GM19193 (cell line): Measurements from ENCODE around the gene DOCK10.

Experiments
- POLR2A ChIP-seq: IDR thresholded peaks from 4 replicates; pipeline ENCODE4 v1.6.1; 2011; ENCODE audit not compliant: insufficient read depth, insufficient read length; ENCODE audit errors: extremely low read depth

DOCK10 gene

DNA sequence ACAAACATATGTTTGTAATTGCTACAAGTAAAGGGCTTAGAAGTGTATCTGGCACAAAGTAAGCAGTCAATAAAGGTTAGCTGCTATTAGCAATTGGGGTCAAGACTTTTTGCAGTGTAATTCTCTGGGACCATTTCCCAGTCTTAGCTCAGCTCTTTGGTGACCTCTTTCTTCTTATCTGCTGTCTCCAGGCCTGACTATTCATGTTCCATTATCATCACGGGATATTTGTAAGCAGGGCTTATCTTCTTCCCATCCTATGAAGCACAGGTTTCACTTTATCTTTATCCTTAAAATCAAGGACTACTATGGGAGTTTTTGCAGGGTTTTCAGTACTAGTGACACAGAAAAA, 131.7 kb downstream of the DOCK10 start:
- TF ChIP-seq POLR2A, result no peak

DNA sequence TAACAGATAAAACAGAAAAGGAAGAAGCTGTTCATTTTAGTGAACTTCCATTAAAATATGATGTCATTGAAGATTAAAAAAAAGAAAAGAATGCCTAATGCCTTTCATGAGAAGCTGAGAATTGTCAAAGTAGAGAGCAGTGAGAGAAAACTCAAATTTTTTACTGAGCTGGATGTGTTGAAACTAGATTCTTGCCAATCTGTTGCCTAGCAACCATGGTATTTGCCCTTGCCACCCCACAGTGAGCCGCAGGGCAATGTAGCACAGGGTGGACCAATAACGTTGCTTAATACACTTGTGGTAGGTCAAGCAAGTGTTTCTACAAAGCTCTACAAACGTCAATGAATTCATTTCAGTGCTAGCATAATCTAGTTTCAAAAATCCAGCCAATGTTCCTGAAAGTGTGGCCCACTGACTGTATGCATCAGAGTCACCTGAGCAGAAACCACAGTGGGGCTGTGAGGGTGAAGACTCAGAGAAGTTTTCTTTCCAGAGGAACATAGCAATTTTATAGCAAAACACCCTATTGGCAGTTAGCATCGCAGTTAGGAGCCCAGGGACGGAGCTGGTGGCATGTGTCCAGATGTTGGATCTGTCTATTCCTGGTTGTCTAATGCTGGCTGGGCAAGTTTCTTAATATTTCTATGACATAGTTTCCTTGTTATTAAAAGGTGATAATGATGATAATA, 132.2 kb downstream of the DOCK10 start:
- TF ChIP-seq POLR2A, result no peak

DNA sequence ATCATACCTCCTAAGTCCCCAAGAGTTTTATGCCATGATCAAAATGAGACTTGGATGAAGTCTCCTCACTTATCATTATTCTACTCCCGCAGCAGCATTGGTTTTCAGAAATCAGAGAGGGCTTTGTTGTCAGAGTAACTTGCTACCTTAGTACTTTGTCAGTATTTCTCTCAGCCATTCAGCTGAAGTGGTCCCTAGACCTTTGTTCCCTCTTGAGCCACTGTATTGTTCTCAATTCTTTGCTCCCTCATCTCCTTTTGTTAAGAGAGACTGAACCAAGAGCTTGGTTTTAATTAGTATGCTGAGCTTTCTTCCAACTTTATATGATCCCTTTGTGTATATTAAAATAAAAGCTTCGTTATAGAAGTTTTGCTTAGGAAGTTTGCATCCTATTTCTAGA, 133.4 kb downstream of the DOCK10 start:
- TF ChIP-seq POLR2A, result no peak

DNA sequence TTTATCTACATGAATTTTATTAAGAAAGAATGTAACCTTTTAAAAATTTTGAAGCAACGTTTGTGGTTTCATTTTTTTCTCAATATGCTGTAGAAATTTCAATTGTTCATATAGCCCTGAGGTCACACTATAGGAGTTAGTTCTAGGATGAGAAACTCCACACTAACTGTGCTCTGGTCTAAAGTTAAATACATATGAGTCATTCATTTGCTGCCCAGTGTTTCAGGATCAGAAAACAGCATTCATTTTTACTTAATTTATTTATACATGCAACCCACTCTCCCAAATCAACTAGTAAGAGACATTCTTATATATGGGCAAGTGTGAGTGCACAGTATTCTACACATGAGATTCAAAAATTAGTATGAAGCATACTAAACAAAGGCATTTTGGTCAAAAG, 137.9 kb downstream of the DOCK10 start:
- TF ChIP-seq POLR2A, result no peak

DNA sequence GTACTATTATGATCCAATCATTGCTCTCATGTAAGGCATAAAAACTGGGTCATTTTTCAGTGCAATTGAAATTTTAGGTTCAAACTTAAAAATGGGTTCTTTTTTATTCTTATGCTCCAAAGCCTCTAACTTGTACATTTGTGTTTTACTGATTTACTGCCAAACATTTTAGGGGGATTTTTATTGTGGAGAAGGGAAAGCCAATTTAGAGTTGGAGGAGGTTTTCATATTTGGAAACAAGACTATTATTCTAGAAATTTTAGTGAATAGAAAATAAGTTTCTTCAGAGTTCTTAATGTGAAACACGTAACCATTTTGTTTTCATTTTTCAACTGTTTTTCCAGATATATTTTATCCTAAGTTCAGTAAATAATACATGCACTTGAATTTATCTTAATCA, 138.6 kb downstream of the DOCK10 start:
- no peak for TF ChIP-seq POLR2A

DNA sequence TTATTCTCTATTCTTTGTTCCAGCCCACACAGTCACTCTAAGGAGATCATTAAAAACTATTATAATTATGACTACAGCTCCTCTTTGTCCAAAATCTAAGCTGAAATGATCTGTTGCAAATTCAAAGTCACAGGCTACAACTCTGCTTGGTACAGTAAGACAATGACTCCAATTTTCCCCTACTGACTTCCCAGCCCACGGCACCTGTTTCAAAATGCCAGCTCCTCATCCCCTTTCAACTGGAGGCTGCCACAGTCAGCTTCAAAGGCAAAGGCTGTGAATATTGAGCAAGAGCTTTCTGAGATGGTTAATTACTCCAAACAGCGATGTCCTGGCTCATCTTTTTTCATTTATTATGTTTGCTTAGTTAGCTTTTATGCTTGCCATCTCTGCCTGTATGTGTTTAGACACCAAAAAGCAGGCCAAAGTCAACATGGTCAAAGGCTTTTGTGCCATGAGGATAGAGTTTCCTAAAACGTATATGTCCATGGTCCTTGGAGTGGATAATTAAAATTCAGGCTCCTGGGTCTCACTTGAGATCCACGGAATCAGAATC, 141.1 kb downstream of the DOCK10 start:
- no peak for TF ChIP-seq POLR2A

DNA sequence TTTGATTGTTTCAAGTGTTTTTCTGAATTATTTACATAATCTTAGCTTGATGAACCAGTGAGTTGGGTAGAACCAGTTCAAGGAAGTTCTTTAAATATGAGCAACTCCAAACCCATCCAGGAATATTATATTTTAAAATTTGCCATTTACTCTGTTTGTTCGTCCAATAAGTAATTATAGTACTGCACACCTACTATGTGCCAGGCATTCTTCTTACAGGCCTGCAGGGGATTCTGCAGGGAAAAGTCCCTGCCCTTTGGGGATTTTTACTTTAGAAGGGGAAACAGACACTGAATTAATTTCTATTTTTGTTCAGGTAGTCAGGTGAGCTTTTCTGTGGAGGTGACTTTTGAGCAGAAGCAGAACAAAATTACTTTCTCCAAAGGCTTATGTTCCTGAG, 146.9 kb downstream of the DOCK10 start:
- TF ChIP-seq POLR2A, result no peak

DNA sequence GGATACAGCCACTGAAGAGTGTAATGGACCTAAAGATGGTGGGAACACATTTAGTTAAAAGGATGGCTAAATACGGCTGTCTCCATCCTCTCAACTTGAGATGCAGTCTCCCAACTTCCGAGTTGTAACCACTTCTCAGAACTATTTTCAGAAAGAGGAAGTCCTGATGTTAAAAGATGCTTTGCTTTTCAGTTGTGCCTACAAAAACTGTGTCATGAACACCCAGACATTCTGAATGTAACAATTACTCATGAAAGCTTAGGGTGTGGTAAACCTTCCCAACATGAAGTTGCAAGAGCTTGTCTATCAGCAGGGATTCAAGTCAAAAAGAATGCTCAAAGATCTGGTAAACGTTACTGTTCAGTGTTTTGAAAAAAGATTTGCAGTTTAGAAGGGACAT, 147.9 kb downstream of the DOCK10 start:
- TF ChIP-seq POLR2A, result no peak

DNA sequence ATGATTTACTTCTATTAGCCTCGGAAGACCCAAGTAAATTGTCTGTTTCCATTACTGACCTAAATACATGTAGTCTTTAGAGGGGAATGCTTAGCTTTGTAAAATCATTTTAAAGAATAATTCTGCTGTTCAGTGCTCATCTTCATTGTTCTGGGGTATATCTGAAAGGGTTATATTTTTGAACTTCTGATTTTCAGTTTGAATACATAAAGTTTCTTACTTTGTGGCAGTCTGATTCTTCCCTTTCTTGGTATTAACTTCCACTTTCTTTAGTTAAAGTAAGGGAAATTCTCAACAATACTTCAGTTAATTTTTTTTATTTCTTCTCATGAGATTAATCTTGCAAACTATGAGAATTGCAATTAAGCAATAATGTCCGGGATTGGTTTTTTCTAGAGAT, 148.4 kb downstream of the DOCK10 start:
- TF ChIP-seq POLR2A, result no peak

DNA sequence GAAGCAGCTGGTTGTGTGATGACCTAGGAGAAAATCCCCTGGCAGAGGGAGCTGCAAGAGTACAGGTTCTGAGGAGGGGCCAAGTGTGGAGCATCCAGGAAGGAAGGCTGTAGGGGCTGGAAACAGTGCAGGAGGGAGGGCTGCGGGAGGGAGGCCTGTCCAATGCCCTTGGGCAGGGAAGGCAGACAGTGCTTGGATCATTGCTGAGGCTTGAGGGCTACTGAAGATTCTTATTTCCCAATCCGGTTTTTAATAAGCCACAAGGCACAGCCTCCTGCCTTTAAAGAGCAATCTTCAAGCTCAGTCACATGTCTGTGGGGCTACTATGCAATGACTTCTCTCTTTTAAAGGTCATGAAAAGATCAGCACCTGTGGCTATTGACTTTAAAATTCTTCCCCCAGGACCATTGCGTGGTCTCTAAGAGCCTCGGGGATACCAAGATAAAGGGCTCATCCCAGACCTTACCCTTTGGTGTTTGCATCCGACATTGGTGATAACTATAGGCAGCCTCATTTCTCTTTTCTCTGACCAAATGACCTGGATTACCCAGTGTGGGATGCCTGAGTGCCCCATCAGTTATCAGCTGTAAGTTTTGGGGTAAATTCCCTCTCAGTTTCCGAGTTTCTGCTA, 149.6 kb downstream of the DOCK10 start:
- no peak for TF ChIP-seq POLR2A

DNA sequence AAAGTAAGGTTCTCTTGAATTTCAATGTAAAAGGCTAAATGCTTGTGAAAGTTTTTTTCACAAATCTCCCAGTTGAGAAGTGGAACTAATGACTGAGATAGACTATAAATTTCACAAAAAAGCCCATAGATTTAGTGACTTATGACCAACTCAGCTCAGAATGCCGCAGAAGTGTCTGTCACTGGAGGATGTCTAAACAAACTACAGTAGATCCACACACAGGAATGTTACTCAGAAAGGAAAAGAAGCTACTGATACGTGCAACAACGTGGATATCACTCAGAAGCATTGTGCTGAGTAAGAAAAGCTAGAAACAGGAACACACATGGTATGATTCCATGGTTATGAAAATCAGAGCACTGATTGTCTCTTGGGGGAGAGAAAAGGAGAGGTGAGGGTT, 151.9 kb downstream of the DOCK10 start:
- TF ChIP-seq POLR2A, result no peak

DNA sequence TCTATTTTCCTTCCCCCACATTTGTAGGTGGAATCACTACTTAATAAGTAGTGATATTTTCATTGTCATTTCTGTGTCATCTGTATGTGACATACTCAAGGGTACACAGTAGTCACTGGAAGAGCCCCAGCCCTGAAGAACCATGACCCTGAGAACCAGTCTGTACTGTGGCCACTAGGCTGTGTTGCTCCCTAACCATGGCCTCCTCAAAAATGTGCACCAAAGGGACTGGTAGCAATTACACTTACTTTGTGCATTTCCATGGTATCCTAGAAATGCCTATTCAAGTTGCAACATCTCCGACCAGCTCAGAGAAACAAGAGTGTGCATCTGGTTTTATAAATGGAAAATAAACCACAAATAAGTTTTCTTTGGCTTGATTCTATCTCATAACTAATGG, 155.1 kb downstream of the DOCK10 start:
- no peak for TF ChIP-seq POLR2A

DNA sequence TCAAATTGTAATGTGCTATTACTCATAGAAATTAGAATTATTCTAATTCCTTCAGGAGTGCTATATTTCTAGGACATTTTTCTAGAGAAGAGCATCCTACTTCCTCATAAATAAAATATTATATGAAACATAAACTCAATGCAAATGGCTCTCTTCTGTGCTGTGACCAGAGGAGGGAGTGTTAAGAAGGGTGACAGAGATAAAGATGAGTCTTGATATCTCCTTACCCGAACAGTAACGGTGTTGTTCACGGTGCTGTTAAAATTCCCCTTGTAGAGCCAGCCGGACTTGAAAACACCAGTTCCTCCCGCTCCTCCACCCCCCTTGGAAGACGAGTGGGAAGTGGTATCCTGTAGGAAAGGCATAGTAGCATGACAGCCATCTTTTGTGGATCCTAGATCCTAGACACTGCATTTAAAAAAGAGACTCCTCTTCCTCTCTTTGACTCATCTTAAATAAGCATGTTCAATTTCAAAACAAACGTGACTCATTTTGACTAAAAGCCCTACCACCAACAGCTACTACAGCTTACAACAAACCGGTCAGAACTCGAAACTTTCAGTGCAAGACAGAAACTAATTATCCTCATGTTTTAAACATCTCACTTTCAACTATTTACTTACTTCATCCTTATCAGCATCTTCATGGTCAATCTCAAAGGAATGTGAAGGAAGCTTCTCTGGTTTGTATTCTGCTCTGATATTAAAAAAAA, 156.3 kb downstream of the DOCK10 start:
- no peak for TF ChIP-seq POLR2A

DNA sequence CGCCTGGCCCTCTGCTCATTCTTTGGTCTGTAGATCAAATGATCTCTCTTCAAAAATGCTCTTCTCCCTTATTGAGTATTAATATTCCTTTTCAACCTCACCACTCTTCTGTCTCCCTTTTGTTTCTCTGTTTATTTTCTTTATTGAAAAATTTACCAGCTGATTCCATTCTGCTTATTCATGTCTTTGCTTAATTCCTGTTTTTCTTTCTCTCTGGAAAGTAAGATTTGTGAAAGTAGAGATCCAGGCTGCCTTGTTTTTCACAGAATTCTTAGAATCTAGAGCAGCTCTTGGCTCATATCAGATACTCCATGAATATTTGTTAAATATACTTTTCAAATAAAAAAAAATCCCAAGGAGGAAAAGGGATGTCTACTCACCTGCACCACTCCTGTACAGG, 157.0 kb downstream of the DOCK10 start:
- no peak for TF ChIP-seq POLR2A

DNA sequence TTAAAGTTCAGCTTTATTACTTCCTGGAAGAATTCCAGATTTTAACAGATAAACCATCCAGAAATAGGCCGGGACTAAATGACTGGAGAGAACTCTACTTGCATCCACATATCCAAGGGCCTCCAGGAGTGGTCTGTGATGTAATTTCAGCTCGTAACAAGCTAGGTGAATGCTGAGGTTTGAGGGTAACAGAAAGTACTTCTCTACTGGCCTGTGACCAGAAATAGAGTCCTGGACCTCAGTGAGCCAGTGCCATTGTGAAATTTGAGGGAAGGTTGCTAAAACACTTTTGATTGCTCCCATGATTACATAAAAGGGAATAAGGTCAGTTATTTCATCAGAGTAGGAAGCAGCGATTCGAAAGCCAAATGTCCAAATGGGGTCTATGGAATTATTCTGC, 158.1 kb downstream of the DOCK10 start:
- no peak for TF ChIP-seq POLR2A

DNA sequence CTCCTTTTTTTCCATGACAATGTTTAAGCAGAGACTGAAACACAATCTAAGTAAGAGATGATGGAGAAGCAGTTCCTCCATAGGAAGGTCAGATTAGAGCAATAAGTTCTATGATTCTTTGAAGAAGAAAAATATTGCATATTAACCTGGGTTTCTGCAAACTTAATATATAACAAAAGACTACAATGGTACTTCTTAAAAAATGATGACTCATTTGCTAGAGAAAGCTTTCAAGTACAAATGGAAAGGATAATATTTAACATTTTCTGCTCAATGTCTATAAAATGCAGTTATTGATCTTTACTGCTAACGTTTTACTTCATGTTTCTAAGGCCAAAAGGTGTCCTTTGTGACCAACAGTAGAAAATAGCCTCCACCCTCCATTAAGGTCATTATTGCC, 158.6 kb downstream of the DOCK10 start:
- TF ChIP-seq POLR2A, result no peak
